GM06990 (cell line): ENCODE measurements around the gene SLC5A5.

ENCODE experiments used
- DNase-seq: peaks from one replicate; pipeline ENCODE4 v3.0.0-alpha.2; 2011; ENCODE audit not compliant: insufficient read length; ENCODE audit errors: extremely low read depth
- H3K27me3 ChIP-seq: replicated peaks from 2 replicates; pipeline ENCODE4 v1.6.0; 2011; ENCODE audit warnings: low read length; ENCODE audit not compliant: control insufficient read depth, insufficient read depth
- H3K36me3 ChIP-seq: 2 replicates; pipeline ENCODE4 v1.5.1; 2011; ENCODE audit warnings: low read length; ENCODE audit not compliant: control insufficient read depth, insufficient read depth
- H3K4me3 ChIP-seq: replicated peaks from 2 replicates; pipeline ENCODE4 v1.5.1; 2011; ENCODE audit warnings: low read depth, mild to moderate bottlenecking, control low read depth, low read length
- TF ChIP-seq, protein P1 (sequence below): IDR thresholded peaks from 2 replicates; pipeline ENCODE4 v1.5.1; 2011; ENCODE audit warnings: low read length, control low read depth, mild to moderate bottlenecking, inconsistent platforms; ENCODE audit not compliant: insufficient read depth, poor library complexity, severe bottlenecking

Gene SLC5A5

GRCh38 chr19:17893766-17894165 is 22.0 kb downstream of the SLC5A5 start:
- H3K36me3 ChIP-seq, result no peaks in the 10 kb centered on the region
- TF ChIP-seq, protein P1, sequence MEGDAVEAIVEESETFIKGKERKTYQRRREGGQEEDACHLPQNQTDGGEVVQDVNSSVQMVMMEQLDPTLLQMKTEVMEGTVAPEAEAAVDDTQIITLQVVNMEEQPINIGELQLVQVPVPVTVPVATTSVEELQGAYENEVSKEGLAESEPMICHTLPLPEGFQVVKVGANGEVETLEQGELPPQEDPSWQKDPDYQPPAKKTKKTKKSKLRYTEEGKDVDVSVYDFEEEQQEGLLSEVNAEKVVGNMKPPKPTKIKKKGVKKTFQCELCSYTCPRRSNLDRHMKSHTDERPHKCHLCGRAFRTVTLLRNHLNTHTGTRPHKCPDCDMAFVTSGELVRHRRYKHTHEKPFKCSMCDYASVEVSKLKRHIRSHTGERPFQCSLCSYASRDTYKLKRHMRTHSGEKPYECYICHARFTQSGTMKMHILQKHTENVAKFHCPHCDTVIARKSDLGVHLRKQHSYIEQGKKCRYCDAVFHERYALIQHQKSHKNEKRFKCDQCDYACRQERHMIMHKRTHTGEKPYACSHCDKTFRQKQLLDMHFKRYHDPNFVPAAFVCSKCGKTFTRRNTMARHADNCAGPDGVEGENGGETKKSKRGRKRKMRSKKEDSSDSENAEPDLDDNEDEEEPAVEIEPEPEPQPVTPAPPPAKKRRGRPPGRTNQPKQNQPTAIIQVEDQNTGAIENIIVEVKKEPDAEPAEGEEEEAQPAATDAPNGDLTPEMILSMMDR, result no peak
- DNase-seq, result no peak
- H3K4me3 ChIP-seq, result no peak overlapping the region
- H3K27me3 ChIP-seq, result no peaks in the 10 kb centered on the region

- TF ChIP-seq, protein P1, result no peak
- DNase-seq, result no peak
- H3K27me3 ChIP-seq, result no peaks in the 10 kb centered on the region
- H3K4me3 ChIP-seq, result no peak overlapping the region
- H3K36me3 ChIP-seq, result no peaks in the 10 kb centered on the region
Observed at GRCh38 chr19:17902701-17903100, 31.0 kb downstream of the SLC5A5 start.

GRCh38 chr19:17908244-17908643 is 36.5 kb downstream of the SLC5A5 start:
- TF ChIP-seq, protein P1, result no peak
- DNase-seq, result no peak

DNA sequence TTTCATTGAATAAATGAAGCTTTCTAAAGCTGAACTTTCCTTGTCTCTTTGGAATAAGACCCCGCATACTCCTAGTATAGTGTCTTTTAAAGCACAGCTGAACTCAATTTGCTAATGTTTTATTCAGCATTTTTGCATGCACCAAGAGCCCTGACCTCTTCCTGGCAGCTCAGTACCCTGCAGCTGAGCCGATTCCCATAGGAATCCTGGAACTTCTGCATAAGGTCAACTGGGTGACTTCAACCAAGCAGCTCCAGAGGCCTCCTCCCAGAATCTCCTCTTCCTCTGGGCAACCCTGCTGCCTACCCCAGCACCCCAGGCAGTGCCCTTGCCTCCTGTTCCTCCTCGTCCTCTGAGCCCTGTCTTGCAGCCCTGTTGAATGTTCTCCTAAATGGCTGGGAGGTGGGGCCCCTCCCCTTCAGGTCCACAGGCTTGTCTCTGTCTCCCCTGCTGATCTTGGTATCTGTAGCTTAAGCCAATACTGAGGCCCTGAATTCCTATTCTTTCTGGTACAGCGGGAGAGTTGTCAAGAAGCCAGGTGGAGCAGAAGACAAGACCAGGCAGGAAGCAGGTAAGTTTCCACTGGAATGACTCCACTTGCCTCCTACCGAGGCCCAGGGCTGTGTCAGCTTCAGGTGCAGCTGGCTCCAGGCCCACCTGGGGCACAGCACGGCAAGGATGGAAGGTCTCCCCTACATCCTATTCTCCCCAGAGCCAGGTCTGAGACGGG is 37.4 kb downstream of the SLC5A5 start:
- TF ChIP-seq, protein P1, result no peak
- Histone ChIP-seq H3K4me3 (no peak overlapping the region), H3K36me3 (no peaks in the 10 kb centered on the region), H3K27me3 (no peaks in the 10 kb centered on the region)
- DNase-seq, result no peak

More at GRCh38 chr19:17908244-17908643, 36.5 kb downstream of the SLC5A5 start:
- Histone ChIP-seq H3K36me3 (no peaks in the 10 kb centered on the region), H3K27me3 (no peaks in the 10 kb centered on the region), H3K4me3 (no peak overlapping the region)

GRCh38 chr19:17910791-17911360 is 39.1 kb downstream of the SLC5A5 start:
- H3K36me3 ChIP-seq, result no peaks in the 10 kb centered on the region
- TF ChIP-seq, protein P1, result no peak
- no peaks in the 10 kb centered on the region for H3K27me3 ChIP-seq
- no peak for DNase-seq
- no peak overlapping the region for H3K4me3 ChIP-seq
